Measurements from ENCODE around the gene CS.
"Not testable (repeated sequence)": the region's sequence is repeated elsewhere in the genome, so short reads cannot be mapped to it uniquely, and the experiment has no call there.

The CS gene

DNA sequence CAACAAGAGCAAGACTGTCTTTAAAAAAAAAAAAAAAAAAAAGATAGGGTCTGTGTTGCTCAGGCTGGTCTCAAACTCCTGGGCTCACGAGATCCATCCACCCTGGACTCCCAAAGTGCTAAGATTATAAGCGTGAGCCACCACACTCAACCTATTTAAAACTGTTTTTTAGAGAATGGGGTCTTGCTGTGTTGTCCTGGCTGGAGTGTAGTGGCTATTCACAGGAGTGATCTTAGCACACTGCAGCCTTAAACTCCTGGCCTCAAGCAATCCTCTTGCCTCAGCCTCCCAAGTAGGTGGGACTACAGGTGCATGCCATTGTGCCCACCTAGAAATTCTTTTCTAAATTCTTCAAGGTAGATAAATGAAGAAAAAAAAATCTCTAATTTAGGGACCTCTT is 25.8 kb downstream of the CS start:
- DNase-seq = no peak

DNA sequence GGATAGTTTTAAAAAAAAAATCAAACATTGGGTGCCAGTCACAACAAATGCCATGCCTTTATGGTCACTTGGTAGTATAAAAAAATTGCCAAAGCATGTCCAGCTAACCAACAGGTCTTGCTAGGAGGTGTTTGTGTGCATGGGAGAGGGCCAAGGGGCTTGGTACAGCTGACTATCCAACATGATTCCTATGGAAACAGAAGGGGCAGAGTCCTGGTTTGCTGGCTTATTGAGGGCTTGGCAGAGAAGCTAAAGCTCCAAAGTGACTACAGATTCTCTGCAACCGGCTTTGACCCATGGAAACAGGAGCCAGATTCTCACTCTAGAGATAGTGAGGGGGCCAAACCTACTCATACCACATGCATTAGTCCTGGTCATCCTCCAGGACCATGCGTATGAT is 27.7 kb downstream of the CS start:
- not testable (repeated sequence) for DNase-seq

DNA sequence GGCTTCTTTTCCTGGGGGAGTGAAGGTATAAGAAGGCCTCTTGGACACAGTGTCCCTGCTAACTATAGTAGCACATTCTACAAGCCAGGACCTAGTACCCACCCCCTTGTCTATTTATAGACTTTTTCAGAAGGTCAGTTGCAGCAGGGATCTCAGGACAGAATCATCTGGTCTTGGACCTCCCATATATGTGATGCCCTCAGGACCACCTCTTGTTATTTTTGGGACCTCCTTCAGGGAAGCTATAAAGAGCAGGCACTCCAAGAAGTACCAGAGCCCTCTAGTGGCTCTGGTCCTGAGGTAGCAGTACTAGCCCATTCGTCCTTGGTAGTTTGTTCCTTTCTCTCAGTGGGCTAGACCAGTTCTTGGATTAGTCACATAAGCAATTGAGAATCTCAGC is 29.1 kb downstream of the CS start:
- peak in 1 of 2 experiments; percentile 35 for DNase-seq

GRCh38 chr12:56267443-56268071 is 32.6 kb downstream of the CS start:
- no peak for DNase-seq

- peak; percentile 81 to 85 for DNase-seq
These were observed 33.3 kb downstream of the CS start, which contains the start of gene COQ10A for GRCh38 chr12:56266693-56267442. TSS of gene COQ10A (plus strand) at chr12:56266942. CDS start at chr12:56267119, 177 bp downstream.

GRCh38 chr12:56266068-56266692 is 34.0 kb downstream of the CS start:
- DNase-seq = not testable (repeated sequence)

DNA sequence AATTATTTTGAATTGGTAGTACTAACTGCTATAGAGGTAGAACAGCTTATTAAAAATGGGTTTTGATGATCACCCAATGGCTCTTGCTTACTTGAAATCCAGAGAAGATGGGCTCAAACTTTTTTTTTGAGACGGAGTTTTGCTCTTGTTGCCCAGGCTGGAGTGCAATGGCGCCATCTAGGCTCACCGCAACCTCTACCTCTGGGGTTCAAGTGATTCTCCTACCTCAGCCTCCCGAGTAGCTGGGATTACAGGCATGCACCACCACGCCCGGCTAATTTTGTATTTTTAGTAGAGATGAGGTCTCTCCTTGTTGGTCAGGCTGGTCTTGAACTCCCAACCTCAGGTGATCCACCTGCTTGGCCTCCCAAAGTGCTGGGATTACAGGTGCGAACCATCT is 37.2 kb downstream of the CS start:
- not testable (repeated sequence) for DNase-seq

GRCh38 chr12:56261503-56262232 is 38.5 kb downstream of the CS start:
- no peak for DNase-seq

DNA sequence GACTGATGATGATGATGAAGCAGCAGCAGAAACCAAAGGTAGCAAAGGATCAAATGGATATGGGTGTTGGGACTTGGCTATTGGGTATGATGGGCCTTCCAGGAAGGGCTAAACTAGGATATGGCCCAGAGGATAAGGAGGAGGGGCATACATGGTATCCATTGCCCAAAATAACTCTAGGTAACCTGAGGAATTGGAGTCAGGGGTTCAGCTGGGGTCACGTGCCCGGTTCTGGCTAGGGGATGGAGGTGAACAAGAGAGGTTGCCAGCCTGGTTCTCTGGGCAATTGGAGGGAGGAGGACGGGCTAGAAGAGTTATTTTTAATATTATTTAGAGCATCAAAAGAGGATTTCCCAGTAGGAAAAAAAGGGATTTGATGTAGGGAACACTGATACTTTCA is 39.2 kb downstream of the CS start:
- DNase-seq = no peak

GRCh38 chr12:56260380-56260779 is 39.8 kb downstream of the CS start:
- no peak for DNase-seq

- DNase-seq = no peak
These were observed 41.3 kb downstream of the CS start for GRCh38 chr12:56258820-56259183.

- DNase-seq = peak; percentile 24 to 52
These were observed 41.9 kb downstream of the CS start, which contains the start of gene ANKRD52 for GRCh38 chr12:56258068-56258819. TSS of gene ANKRD52 (minus strand) at chr12:56258384. CDS start at chr12:56258269, 115 bp downstream.

DNA sequence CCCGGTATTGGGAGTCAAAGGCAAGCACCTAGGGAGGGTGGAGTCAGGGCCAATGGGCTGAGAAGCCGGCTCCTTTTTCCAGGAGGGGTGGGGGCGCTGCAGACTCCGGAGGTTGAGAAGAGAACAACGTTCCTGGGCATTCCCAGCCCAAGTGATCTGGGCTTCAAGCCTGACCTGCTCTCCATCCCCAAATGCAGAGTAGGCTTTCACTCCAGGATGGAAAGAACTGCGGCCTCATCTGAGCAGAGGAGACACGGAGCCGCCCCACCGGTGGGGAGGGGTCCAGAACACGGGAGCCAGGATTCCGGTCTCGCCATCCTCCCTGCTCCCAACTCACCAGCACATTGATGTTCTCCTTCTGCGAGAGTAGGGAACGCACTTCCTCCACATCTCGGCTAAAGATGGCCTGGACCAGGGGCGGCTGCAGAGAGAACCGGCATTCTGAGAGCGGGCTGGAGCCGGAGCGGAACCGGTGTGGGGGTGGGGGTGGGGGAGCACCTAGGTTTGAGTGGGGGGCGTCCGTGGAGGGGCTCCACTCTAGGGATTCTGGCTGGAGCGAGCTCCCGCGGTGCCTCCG is 42.6 kb downstream of the CS start:
- peak; percentile 30 to 37 for DNase-seq

DNA sequence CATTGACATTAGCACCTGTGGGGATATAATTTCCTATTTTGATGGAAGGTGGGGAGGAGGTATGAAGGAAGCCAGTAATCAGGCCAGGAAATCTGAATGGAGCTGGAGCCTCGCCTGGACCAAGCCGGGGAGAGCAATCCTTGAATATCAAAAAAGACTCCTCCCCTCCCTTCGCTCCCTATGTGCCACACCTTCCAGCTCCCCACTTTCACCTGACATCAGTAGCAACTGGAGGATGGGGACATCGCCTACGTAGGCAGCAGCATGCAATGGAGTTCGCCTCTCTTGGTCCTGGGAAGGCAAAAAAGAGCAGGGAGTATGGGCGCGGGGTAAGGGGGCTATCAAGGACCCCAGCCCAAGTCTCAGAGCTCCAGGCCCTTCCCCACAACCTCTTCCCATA is 43.1 kb downstream of the CS start:
- no peak for DNase-seq

DNA sequence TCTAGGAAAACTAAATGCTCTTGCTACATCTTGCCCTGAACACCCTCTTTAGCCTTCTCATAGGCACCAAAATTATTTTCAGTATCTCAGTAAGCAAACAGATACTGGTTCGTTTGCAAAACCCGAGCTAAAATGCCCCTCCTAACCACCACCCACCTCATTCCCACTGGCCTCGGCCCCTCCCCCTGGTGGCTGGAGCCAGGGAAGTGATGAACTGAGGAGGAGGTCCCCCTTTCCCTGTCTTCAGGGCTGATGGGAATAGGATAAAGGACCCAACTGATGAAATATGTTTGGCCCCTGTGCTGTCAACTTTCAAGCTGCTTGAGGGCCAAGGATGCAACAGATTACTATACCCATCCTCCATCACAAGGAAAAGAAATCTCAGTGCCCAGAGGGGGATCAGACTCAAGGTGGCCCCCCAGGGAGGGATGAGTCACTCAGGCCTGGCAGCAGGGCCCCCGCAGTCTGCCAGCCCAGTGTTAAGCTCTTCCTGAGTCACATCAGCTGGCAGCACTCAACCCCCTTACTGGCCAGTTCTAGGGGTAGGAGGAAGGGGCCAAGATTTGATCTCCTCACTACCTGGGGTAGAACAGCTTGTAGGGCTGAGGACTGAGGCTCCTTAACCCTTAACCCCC is 43.7 kb downstream of the CS start:
- no peak for DNase-seq

DNA sequence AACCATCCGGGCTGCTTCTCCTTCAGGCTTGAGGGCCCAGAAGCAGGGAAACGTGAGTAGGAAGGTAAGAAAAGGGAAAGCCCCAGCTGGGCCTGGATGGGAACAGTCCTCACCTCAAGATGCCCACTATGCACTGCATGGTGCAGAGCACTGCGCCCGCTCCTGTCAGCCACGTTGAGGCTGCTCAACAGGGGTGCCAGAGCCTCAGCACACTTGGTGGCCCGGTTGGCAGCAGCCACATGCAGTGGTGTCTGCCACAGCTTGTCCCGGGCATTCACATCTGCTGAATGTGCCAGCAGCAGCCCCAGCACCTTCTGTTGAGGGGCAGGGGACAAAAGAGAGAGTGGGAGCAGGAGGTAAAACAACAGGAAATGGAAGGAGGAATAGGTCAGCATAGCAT is 44.5 kb downstream of the CS start:
- DNase-seq = no peak

- DNase-seq = no peak
These were observed 47.0 kb downstream of the CS start for GRCh38 chr12:56253091-56253490.

DNA sequence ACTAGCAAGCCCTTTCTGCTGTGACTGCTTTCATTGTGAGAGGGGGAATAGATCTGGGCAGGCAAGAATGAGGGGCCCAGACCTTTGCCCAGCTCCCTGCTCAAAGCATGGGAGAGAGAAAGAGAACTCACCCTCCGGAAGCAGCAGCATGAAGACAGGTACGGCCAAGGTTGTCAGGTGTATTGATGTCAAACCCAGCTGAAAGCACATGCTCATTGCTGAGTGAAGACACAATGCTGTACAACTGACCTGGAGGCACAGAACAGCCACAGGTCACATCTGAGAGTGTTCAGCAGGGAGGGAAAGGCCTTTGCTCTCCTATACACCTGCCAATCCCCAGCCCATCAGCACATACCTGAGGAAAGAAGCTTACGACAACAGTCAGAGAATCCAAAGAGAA is 47.5 kb downstream of the CS start:
- DNase-seq = no peak

GRCh38 chr12:56248711-56249110 is 51.4 kb downstream of the CS start:
- DNase-seq = no peak

- no peak for DNase-seq
These were observed 52.2 kb downstream of the CS start for GRCh38 chr12:56247923-56248322.

GRCh38 chr12:56244494-56244893 is 55.6 kb downstream of the CS start:
- DNase-seq = no peak

DNA sequence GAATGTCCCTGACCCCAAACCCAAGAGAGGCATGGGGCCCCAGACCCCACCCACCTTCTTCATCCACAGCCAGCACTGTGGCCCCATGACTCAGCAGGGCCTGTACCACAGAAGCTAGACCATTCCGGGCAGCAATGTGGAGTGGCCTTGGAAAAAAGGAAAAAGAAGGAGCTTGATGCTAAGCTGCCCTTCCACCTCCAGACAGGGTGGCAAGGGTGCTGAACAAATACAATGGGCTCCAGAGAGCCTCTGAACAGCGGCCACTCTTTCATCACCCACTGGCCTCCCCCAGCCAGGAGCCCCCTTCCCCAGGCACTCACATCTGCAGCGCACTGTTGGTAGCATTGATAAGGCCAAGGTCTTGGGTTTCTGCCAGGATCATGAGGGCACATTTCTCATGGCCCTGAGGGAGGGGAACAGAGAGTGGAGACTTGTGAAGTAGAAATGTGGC is 56.4 kb downstream of the CS start:
- DNase-seq = no peak

Measured in NCI-H524 (cell line).